Kidney (tissue), 14 donors: ENCODE data around the gene SULT4A1. TPM values are rescaled to one million over a fixed set of nuclear protein-coding genes. Genes with fewer than 3 reads are reported as not detected.

Experiments used
- DNase-seq, 5 donors: peaks; one replicate each; pipeline ENCODE4 v3.0.0-alpha.2; 2013 to 2020
- FAIRE-seq: peaks from 2 replicates; lab custom pipeline; 2012; peaks lifted over from hg19 to GRCh38; lab: Jason Lieb, UNC
- H3K27ac ChIP-seq, 2 donors: one replicate each; pipeline ENCODE4 v1.7.0; 2013; ENCODE audit warnings: low read depth in 2 of 2, low read length in 2 of 2, inconsistent platforms in 1 of 2
- H3K27me3 ChIP-seq: one replicate; pipeline ENCODE4 v1.7.1; 2013; ENCODE audit warnings: low read length, inconsistent platforms; ENCODE audit not compliant: control insufficient read depth, insufficient read depth
- H3K36me3 ChIP-seq, 3 donors: one replicate each; pipeline versions ENCODE4 v1.7.0 to v1.7.1; 2013; ENCODE audit warnings: low read length in 3 of 3, control low read depth in 1 of 3, inconsistent platforms in 1 of 3; ENCODE audit not compliant: insufficient read depth in 3 of 3, control insufficient read depth in 2 of 3
- H3K4me1 ChIP-seq, 3 donors: one replicate each; pipeline versions ENCODE4 v1.7.0 to v1.7.1; 2013; ENCODE audit warnings: low read length in 3 of 3, inconsistent platforms in 1 of 3, low read depth in 1 of 3; ENCODE audit not compliant: control insufficient read depth in 2 of 3, insufficient read depth in 2 of 3
- H3K4me3 ChIP-seq, 3 donors: one replicate each; pipeline versions ENCODE4 v1.7.0 to v1.8.1; 2013; ENCODE audit warnings: low read length in 3 of 3, control low read depth in 1 of 3, inconsistent platforms in 1 of 3
- H3K9ac ChIP-seq, 3 donors: one replicate each; pipeline versions ENCODE4 v1.7.0 to v1.7.1; 2013; ENCODE audit warnings: low read length in 3 of 3, control low read depth in 1 of 3, inconsistent platforms in 1 of 3
- H3K9me3 ChIP-seq, 3 donors: one replicate each; pipeline versions ENCODE4 v1.7.0 to v1.7.1; 2013; ENCODE audit warnings: low read length in 3 of 3, control low read depth in 1 of 3, inconsistent platforms in 1 of 3; ENCODE audit not compliant: control insufficient read depth in 2 of 3, insufficient read depth in 1 of 3
- intact Hi-C: fragments of 100-400 bp; cut with DNase I; formaldehyde crosslinking; loops from one replicate; pipeline ENCODE4 v1.11.1; 2022
- polyA plus RNA-seq: library from polyadenylated mRNA; stranded (reverse); fragments of 350-450 nt; fragmentation: Illumina TruSeq; extraction: RNeasy Lipid Tissue Mini Kit (QIAGEN cat#74804); gene quantifications from one replicate; pipeline ENCODE4 v1.2.3, GENCODE V29; 2014; ENCODE audit warnings: low read depth, low replicate concordance; ENCODE audit not compliant: insufficient read depth
- total RNA-seq: library from RNA; stranded (reverse); fragmentation: NEBNext Ultra II Directional; extraction: Animal tissue kit (Norgen Biotek cat#: 25700); gene quantifications from one replicate; pipeline ENCODE4 v1.2.1, GENCODE V29; 2021
- TF ChIP-seq, protein P1 (sequence below): IDR thresholded peaks from 3 replicates; pipeline ENCODE4 v1.5.1; 2012; ENCODE audit warnings: mild to moderate bottlenecking, moderate library complexity, borderline replicate concordance; ENCODE audit not compliant: insufficient read depth; ENCODE audit errors: extremely low read depth
- donor health status: control.
- donor health status: control.
- donor health status: control.
- donor health status: control.
- donor health status: control.
- donor health status: DM: yes; HTN: yes; CAD: no.
- donor health status: Normal renal cell carcinoma (clear cell type).

The SULT4A1 gene
- total and polyA plus RNA-seq, 2 donors from 2014 or later, result 0.52 to 0.57 TPM

DNA sequence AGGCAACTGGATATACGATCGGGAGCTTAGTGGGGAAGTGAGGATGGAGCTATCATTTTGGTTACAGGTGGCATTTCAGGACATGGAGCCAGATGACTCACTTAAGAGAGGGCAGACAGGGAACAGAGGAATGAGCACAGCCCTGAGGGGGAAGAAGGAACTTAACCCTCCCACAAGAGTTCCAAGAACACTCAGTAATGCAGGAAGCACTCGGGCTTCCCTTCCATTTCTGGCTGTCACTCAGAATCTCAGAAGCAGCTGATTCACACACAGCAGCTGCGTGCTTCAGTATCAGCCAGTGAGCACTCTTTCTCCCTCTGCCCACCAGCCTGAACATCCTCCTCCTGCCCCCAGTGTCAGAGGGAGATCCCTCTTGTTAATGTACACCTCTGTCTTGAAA is 85.0 kb downstream of the SULT4A1 start:
- Histone ChIP-seq H3K4me1 (no peaks in the 10 kb centered on the region), H3K9me3 (no peaks in the 10 kb centered on the region), H3K27me3 (no peaks in the 10 kb centered on the region), H3K9ac (no peak overlapping the region), H3K27ac (no peak overlapping the region), H3K36me3 (peaks cover 0 to 5% (median 0%) of the 10 kb centered on the region in 3 donors), H3K4me3 (no peak overlapping the region)
- peak in 2 of 5 donors; percentile 26 to 28 for DNase-seq
- TF ChIP-seq, protein P1, sequence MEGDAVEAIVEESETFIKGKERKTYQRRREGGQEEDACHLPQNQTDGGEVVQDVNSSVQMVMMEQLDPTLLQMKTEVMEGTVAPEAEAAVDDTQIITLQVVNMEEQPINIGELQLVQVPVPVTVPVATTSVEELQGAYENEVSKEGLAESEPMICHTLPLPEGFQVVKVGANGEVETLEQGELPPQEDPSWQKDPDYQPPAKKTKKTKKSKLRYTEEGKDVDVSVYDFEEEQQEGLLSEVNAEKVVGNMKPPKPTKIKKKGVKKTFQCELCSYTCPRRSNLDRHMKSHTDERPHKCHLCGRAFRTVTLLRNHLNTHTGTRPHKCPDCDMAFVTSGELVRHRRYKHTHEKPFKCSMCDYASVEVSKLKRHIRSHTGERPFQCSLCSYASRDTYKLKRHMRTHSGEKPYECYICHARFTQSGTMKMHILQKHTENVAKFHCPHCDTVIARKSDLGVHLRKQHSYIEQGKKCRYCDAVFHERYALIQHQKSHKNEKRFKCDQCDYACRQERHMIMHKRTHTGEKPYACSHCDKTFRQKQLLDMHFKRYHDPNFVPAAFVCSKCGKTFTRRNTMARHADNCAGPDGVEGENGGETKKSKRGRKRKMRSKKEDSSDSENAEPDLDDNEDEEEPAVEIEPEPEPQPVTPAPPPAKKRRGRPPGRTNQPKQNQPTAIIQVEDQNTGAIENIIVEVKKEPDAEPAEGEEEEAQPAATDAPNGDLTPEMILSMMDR, result no peak
- intact Hi-C loops, result no loop called here
- no peak for FAIRE-seq

DNA sequence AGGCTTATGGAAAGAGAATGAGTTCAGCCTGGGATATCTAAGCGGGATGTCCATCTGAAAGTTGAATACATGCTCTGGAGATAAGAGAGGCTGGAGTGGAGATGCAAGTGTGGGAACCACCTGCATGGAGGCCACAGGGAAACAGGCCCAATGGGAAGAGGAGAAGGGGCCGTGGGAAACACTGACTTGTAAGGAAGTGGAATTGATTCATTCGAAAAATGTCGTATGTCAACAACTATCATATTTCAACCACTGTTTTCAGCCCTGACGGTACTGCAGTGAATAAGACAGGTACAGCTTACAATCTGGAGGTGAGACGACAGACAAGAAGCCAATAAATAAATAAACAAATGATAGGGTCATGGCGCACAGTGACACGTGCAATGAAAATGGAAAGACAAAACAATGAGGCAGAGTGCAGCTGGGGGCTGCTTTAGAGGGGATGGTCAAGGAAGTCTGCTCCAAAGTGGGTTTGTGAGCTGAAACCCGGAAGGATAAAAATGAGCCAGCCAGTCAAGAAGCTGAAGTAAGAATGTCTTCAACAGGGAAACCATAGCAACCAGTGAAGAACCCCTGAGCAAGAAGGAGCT is 86.1 kb downstream of the SULT4A1 start:
- Histone ChIP-seq H3K36me3 (peaks cover 0 to 5% (median 0%) of the 10 kb centered on the region in 3 donors), H3K27me3 (no peaks in the 10 kb centered on the region), H3K4me1 (no peaks in the 10 kb centered on the region), H3K4me3 (no peak overlapping the region), H3K27ac (no peak overlapping the region), H3K9me3 (no peaks in the 10 kb centered on the region), H3K9ac (no peak overlapping the region)
- TF ChIP-seq, protein P1, result no peak
- intact Hi-C loops, result no loop called here
- FAIRE-seq, result no peak
- no peak for DNase-seq

Other genes with a start within 250 kb of the SULT4A1 start
- 11.8 TPM for gene EFCAB6, start 50.2 kb downstream of the SULT4A1 start, total RNA-seq
- gene EFCAB6, start 50.2 kb downstream of the SULT4A1 start, polyA plus RNA-seq, result 1.5 TPM
- not detected for gene PNPLA5, start 29.5 kb upstream of the SULT4A1 start, total RNA-seq
- gene PNPLA5, start 29.5 kb upstream of the SULT4A1 start, polyA plus RNA-seq, result not detected
- 0.54 TPM for gene PNPLA3, start 61.3 kb upstream of the SULT4A1 start, total RNA-seq
- gene PNPLA3, start 61.3 kb upstream of the SULT4A1 start, polyA plus RNA-seq, result 1.2 TPM
- 34.9 TPM for gene SAMM50, start 92.9 kb upstream of the SULT4A1 start, total RNA-seq
- gene SAMM50, start 92.9 kb upstream of the SULT4A1 start, polyA plus RNA-seq, result 57.0 TPM
- 32.9 TPM for gene PARVB, start 161.8 kb upstream of the SULT4A1 start, total RNA-seq
- 51.1 TPM for gene PARVB, start 161.8 kb upstream of the SULT4A1 start, polyA plus RNA-seq